Measurements from ENCODE around the gene SPATA19.
"Not testable (repeated sequence)": the region's sequence is repeated elsewhere in the genome, so short reads cannot be mapped to it uniquely, and the experiment has no call there.

SPATA19 gene

DNA sequence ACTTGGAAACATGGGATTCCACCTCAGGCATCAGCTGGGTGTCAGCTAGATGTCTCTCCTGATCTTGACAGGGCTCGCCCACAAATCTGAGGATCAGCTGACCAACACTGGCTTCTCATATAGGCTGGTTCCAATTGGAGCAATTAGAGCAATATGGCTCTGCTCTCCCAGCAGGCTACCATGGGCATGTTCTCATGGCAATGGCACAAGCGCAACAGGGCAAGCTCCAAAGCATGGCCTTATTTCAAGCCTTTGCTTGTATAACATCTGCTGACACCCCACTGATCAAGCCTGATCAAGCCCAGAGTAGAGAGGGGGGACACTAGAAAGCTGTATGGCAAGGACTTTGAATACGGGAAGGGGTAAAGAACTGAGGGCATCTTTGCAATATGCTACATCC, 40.7 kb upstream of the SPATA19 start:
- no peaks in the 10 kb centered on the region for H3K27me3 ChIP-seq
- H3K9ac ChIP-seq: no peak overlapping the region
- H3K27ac ChIP-seq: no peak overlapping the region
- H3K4me3 ChIP-seq: no peak overlapping the region
- H4K20me1 ChIP-seq: no peaks in the 10 kb centered on the region
- H3K4me2 ChIP-seq: no peak overlapping the region
- TF ChIP-seq Cebpa-rat (IDR thresholded peaks at IDR 0.05): no peak
- no peaks in the 10 kb centered on the region for H3K36me3 ChIP-seq
- peaks cover 0 to 44% (median 30%) of the 10 kb centered on the region in 10 experiments; a peak in 14 of 20 replicates for H3K4me1 ChIP-seq
- peaks cover 21 to 38% (median 29%) of the 10 kb centered on the region in 11 experiments for H3K9me3 ChIP-seq (replicated peaks in 1 of 11)

DNA sequence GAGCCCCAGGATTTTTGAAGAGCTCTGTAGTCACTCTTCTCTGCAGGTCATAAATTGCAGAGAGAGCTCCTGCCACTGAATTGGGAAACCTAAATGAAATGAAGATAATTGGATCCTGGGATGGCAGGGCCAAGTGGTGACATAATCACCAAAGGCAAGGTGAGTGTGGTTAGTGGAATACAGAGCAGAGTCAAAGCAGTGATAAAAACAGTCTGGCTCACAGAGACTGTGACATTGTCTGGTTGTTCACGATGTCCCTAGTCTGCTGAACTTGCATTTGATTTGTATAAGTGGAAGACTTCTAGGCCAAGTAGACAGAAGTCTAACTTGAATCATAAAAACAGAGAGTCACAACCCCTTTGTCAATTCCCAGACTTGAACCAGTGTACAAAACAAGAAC, 26.8 kb upstream of the SPATA19 start:
- Histone ChIP-seq H3K4me3 (no peak overlapping the region), H3K4me2 (no peak overlapping the region), H3K36me3 (no peaks in the 10 kb centered on the region), H4K20me1 (no peaks in the 10 kb centered on the region), H3K27ac (no peak overlapping the region), H3K9ac (no peak overlapping the region), H3K9me3 (replicated peaks in 1 of 11) (peaks cover 0 to 5% (median 0%) of the 10 kb centered on the region in 11 experiments; a peak in 3 of 22 replicates), H3K4me1 (no peaks in the 10 kb centered on the region), H3K27me3 (no peaks in the 10 kb centered on the region)
- no peak for TF ChIP-seq Cebpa-rat (IDR thresholded peaks at IDR 0.05)

DNA sequence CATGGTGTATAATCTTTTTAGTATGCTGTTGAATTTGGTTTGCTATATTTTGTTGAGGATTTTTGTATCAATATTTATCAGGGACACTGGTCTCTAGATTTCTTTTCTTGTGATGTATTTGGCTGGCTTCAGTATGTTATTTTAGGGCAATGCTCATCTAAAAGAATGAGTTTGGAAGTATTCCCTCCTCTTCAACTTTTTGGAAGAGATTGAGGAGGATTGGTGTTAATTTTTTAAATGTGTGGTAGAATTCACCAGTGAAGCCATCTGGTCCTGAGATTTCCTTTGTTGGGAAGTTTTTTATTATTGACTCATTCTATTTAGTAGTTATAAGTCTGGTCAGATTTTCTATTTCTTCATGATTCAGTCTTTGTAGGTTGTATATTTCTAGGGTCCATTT, 22.1 kb upstream of the SPATA19 start:
- no peak overlapping the region for H3K9ac ChIP-seq
- TF ChIP-seq Cebpa-rat (IDR thresholded peaks at IDR 0.05): no peak
- no peak overlapping the region for H3K27ac ChIP-seq
- H3K4me2 ChIP-seq: no peak overlapping the region
- no peaks in the 10 kb centered on the region for H3K36me3 ChIP-seq
- H3K4me1 ChIP-seq: peaks cover 0 to 7% (median 0%) of the 10 kb centered on the region in 10 experiments; a peak in 4 of 20 replicates
- no peaks in the 10 kb centered on the region for H3K27me3 ChIP-seq
- H3K4me3 ChIP-seq: no peak overlapping the region
- H4K20me1 ChIP-seq: no peaks in the 10 kb centered on the region
- H3K9me3 ChIP-seq (replicated peaks in 1 of 11): peaks cover 10 to 21% (median 14%) of the 10 kb centered on the region in 11 experiments; a peak in 21 of 22 replicates

DNA sequence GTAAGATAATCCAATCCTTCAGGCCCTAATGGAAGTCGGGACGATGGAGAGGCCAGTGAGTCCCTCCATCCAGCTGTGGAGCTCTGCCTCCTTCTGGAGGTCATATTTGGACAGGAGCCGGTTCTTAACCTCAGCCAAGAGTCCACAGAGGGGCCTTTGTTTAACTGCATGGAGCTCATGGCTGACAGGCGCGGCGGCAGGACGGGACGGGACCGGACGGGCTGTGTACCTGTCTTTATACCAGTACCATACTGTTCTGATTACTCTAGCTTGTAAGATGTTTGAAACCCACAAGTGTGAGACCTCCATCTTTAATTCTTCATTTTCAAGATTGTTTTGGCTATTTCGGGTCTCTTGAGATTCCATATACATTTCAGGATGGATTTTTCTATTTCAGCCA, 20.2 kb upstream of the SPATA19 start:
- TF ChIP-seq Cebpa-rat (IDR thresholded peaks at IDR 0.05): no peak
- peaks cover 10 to 21% (median 14%) of the 10 kb centered on the region in 11 experiments; a peak in 21 of 22 replicates for H3K9me3 ChIP-seq (replicated peaks in 1 of 11)
- H3K4me1 ChIP-seq: peaks cover 0 to 7% (median 0%) of the 10 kb centered on the region in 10 experiments; a peak in 4 of 20 replicates
- no peaks in the 10 kb centered on the region for H3K27me3 ChIP-seq
- H3K36me3 ChIP-seq: no peaks in the 10 kb centered on the region
- no peak overlapping the region for H3K4me3 ChIP-seq
- no peaks in the 10 kb centered on the region for H4K20me1 ChIP-seq
- no peak overlapping the region for H3K27ac ChIP-seq
- no peak overlapping the region for H3K9ac ChIP-seq
- no peak overlapping the region for H3K4me2 ChIP-seq

DNA sequence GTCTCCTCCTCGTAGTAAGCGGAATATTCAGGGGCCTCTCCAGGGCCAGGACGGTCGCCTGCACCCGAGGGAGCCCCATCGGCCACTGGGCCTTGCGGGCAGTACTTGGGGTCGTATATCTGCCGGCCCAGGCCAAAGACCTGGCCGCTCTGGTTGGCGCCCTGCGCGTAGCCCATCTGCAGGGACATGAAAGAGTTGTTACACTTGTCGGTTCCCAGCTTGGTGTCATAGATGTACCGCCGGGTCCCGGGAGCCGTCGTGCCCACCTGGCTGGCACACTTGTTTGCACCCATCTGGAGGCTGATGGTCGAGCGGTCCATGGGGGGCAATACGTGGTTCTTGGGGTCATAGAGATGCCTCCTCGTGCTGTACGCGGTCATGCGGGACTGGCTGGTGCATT, 19.4 kb upstream of the SPATA19 start:
- peaks cover 0 to 7% (median 0%) of the 10 kb centered on the region in 10 experiments; a peak in 4 of 20 replicates for H3K4me1 ChIP-seq
- no peak overlapping the region for H3K27ac ChIP-seq
- peaks cover 10 to 21% (median 14%) of the 10 kb centered on the region in 11 experiments; a peak in 21 of 22 replicates for H3K9me3 ChIP-seq (replicated peaks in 1 of 11)
- no peak overlapping the region for H3K9ac ChIP-seq
- H3K36me3 ChIP-seq: no peaks in the 10 kb centered on the region
- H3K27me3 ChIP-seq: no peaks in the 10 kb centered on the region
- H3K4me2 ChIP-seq: no peak overlapping the region
- no peaks in the 10 kb centered on the region for H4K20me1 ChIP-seq
- no peak for TF ChIP-seq Cebpa-rat (IDR thresholded peaks at IDR 0.05)
- 0 out of 20 replicates have a peak overlapping the region, but pooled peaks of 1 of the 10 experiments have one; percentile 19 for H3K4me3 ChIP-seq

DNA sequence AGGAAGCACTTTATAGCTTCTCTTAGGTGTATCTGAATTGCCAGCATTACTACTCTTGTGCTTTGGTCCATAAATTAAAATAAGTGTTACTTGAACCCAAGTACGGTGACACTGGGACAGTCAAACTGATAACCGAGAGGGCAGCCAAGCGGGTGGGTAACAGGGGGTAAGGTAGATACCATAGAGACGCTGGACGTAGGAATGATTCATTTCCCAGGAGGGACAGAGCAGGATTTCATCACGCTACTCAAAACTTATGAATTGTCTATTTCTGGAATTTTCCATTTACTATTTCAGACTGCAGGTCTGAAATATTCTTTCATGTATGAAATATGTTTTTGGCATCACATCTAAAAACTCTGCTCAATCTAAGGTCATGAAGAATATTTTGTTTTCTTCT, 14.8 kb upstream of the SPATA19 start:
- Histone ChIP-seq H3K9ac (no peak overlapping the region), H3K27me3 (no peaks in the 10 kb centered on the region), H3K36me3 (no peaks in the 10 kb centered on the region), H3K4me2 (peak overlapping the region in 2 of 11 experiments; percentile 3 to 24; a peak in 2 of 22 replicates), H4K20me1 (no peaks in the 10 kb centered on the region), H3K4me3 (no peak overlapping the region), H3K4me1 (peaks cover 0 to 7% (median 0%) of the 10 kb centered on the region in 10 experiments; a peak in 4 of 20 replicates), H3K27ac (no peak overlapping the region), H3K9me3 (replicated peaks in 1 of 11) (peaks cover 9 to 16% (median 11%) of the 10 kb centered on the region in 11 experiments; a peak in 21 of 22 replicates)
- TF ChIP-seq Cebpa-rat (IDR thresholded peaks at IDR 0.05): no peak

DNA sequence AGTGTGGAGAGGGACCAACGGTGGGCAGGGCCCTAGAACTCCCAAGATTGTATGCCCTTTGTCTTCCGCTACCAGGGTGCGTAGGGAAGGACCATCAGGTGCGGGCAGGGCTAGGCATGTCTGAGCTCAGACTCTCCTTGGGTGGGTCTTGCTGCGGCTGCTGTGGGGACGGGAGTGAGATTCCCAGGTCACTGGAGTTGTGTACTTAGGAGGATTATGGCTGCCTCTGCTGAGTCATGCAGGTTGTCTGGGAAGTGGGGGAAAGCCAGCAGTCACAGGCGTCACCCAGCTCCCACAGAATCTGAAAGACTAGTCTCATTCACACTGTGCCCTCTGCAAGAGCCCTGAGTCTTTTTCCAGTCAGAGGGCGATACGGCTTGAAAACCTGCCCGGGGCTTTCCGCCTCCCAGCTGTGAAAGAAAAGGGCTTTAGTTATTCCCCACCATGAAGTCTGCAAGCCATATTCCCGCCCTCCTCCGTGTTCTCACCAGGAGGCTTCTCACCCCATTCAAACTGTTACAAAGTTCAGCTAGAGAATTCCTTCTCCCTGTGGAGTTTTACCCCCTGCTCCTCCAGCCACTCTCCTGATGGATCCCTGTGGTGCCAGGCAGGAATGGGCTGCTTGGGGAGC, 9.1 kb upstream of the SPATA19 start:
- not testable (repeated sequence) for H3K27me3 ChIP-seq, H3K9ac ChIP-seq, H3K27ac ChIP-seq, H3K4me1 ChIP-seq, H3K4me3 ChIP-seq, H3K36me3 ChIP-seq, H4K20me1 ChIP-seq, H3K4me2 ChIP-seq
- H3K9me3 ChIP-seq (replicated peaks in 1 of 11): peaks cover 0 to 23% (median 7%) of the 10 kb centered on the region in 11 experiments; a peak in 9 of 22 replicates

DNA sequence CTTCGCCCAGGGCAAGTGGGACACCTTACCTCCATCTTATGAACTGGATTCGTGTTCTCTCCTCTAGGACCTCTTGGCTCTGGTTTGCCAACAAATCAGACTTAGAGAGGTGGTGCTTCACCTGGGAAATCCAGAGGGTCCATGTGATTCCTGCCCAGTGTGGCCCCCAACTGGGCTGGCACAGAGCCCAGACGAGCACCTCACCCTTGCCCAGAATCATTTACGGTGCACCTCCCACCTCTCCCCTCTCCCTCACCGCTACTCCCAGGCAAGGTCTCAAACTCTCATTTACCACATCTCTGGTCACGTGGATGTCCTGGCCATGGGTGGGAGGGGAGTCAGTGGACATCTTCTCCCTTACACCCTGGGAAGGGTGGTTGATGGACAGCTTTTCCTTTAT, 1.1 kb downstream of the SPATA19 start:
- no peaks in the 10 kb centered on the region for H3K27me3 ChIP-seq
- peaks cover 0 to 29% (median 12%) of the 10 kb centered on the region in 11 experiments; a peak in 9 of 22 replicates for H3K9me3 ChIP-seq (replicated peaks in 1 of 11)
- peak overlapping the region in 4 of 11 experiments; percentile 56 to 71 (median 66); a peak in 3 of 22 replicates for H3K4me2 ChIP-seq
- TF ChIP-seq Cebpa-rat (IDR thresholded peaks at IDR 0.05): no peak
- H3K4me1 ChIP-seq: peaks cover 0 to 23% (median 17%) of the 10 kb centered on the region in 10 experiments; a peak in 15 of 20 replicates
- no peak overlapping the region for H3K27ac ChIP-seq
- no peak overlapping the region for H3K9ac ChIP-seq
- H4K20me1 ChIP-seq: no peaks in the 10 kb centered on the region
- no peak overlapping the region for H3K4me3 ChIP-seq
- H3K36me3 ChIP-seq: no peaks in the 10 kb centered on the region

DNA sequence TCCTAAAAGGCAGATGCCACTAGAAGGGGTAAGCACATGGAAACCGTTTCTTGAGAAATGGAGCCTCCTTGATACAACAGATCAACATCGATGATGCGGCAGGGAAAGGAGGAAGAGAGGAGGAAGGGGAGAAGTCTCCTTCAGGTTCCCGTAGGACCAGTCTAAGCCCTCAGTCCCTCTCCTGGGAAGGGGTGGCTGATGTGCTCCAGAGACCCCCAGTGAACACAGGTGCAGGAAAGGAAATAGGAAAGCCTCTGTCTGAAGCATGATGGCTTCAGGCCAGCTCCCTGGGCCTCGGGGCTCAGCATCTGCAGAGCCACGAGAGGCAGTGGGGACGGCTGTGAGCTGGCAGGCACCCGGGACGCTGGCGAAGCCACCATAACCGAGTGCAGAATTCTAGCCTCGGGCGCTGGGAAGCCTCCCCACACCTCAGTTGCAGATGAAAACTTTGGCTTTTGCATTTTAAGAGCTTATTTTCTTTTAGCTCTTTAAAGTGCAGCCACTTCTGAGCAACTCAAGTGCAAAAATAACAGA, 1.8 kb downstream of the SPATA19 start:
- Histone ChIP-seq H3K36me3 (no peaks in the 10 kb centered on the region), H4K20me1 (no peaks in the 10 kb centered on the region), H3K4me2 (peak overlapping the region in 8 of 11 experiments; percentile 15 to 71 (median 58); a peak in 14 of 22 replicates), H3K9me3 (replicated peaks in 1 of 11) (peaks cover 0 to 25% (median 12%) of the 10 kb centered on the region in 11 experiments; a peak in 9 of 22 replicates), H3K4me1 (peaks cover 0 to 23% (median 17%) of the 10 kb centered on the region in 10 experiments; a peak in 15 of 20 replicates), H3K9ac (no peak overlapping the region), H3K27ac (no peak overlapping the region), H3K4me3 (no peak overlapping the region), H3K27me3 (no peaks in the 10 kb centered on the region)
- TF ChIP-seq Cebpa-rat (IDR thresholded peaks at IDR 0.05): no peak

All from BLaER1 treated with 17β-estradiol and CSF1 and Interleukin-3, amounts not matched to agents 10 nM and 100 nM (cell line).